Esophagus squamous epithelium (tissue), 5 donors: ENCODE data around the gene TANGO2. TPM values are rescaled to one million over a fixed set of nuclear protein-coding genes. Genes with fewer than 3 reads are reported as not detected.

Experiments
- DNase-seq: peaks from one replicate; lab custom pipeline; 2025; lab: John Stamatoyannopoulos, UW
- H3K27ac ChIP-seq, 4 donors: fragments of 200-600 bp; sonication (generic); one replicate each; pipeline ENCODE4 v1.5.1; 2016 to 2019; ENCODE audit warnings: mild to moderate bottlenecking in 1 of 4
- H3K27me3 ChIP-seq, 4 donors: fragments of 200-600 bp; sonication (generic); 1 replicate in 3 of 4; 2 replicates in 1 of 4; pipeline versions ENCODE4 v1.5.1 to v1.6.0; 2017 to 2021; ENCODE audit warnings: antibody characterized with exemption in 1 of 4
- H3K36me3 ChIP-seq, 3 donors: fragments of 200-600 bp; sonication (generic); one replicate each; pipeline ENCODE4 v1.5.1; 2016 to 2019
- H3K4me1 ChIP-seq, 3 donors: fragments of 200-600 bp; sonication (generic); one replicate each; pipeline ENCODE4 v1.5.1; 2017 to 2019
- H3K4me3 ChIP-seq, 4 donors: fragments of 200-600 bp; sonication (generic); 1 replicate in 3 of 4; 2 replicates in 1 of 4; pipeline ENCODE4 v1.5.1; 2016 to 2019; ENCODE audit warnings: mild to moderate bottlenecking in 2 of 4, moderate library complexity in 1 of 4
- H3K9me3 ChIP-seq, 3 donors: fragments of 200-600 bp; sonication (generic); one replicate each; pipeline ENCODE4 v1.5.1; 2016 to 2019
- POLR2A ChIP-seq, 4 donors: fragments of 450-650 bp; IDR thresholded peaks; one replicate each; pipeline ENCODE4 v1.6.1; 2017; ENCODE audit warnings: antibody characterized with exemption in 4 of 4, mild to moderate bottlenecking in 4 of 4, moderate library complexity in 3 of 4
- WGBS, 2 donors: methylation state at CpG; one replicate each; pipeline ENCODE4 v1.1.5; 2018; 5-methylcytosine and 5-hydroxymethylcytosine counted together
- intact Hi-C: fragments of 100-400 bp; cut with DNase I; formaldehyde crosslinking; loops from one replicate; pipeline ENCODE4 v1.15.0; 2022
- total RNA-seq, 4 donors: library from RNA; depleted of rRNA; stranded (reverse); fragments of >200 nt; gene quantifications; one replicate each; pipeline ENCODE4 v1.1.0, GENCODE V29; 2016
- TF ChIP-seq, protein P1 (sequence below), 6 experiments: fragments of 450-650 bp in 4 of 6; fragments of 200-600 bp in 2 of 6; sonication (generic) in 2 of 6; IDR thresholded peaks; one replicate each; pipeline ENCODE4 v1.5.1; 2016 to 2019; ENCODE audit warnings: antibody characterized with exemption in 6 of 6, mild to moderate bottlenecking in 4 of 6, moderate library complexity in 4 of 6
- donor health status: DM: yes; HTN: yes; CAD: no.

TANGO2 gene
- total RNA-seq, 4 donors from 2014 or later: 14.0 to 28.2 (median 17.6) TPM

GRCh38 chr22:19992481-19992911 lies 28.4 kb upstream of the TANGO2 start:
- Histone ChIP-seq H3K9me3 (no peaks in the 10 kb centered on the region), H3K4me3 (no peak overlapping the region), H3K27ac (peak overlapping the region in 1 of 4 donors; percentile 33), H3K4me1 (peaks cover 0 to 40% (median 12%) of the 10 kb centered on the region in 3 donors), H3K27me3 (no peaks in the 10 kb centered on the region), H3K36me3 (no peaks in the 10 kb centered on the region)
- DNase-seq: no peak
- TF ChIP-seq POLR2A (IDR thresholded peaks at IDR 0.05): no peak
- TF ChIP-seq, protein P1, sequence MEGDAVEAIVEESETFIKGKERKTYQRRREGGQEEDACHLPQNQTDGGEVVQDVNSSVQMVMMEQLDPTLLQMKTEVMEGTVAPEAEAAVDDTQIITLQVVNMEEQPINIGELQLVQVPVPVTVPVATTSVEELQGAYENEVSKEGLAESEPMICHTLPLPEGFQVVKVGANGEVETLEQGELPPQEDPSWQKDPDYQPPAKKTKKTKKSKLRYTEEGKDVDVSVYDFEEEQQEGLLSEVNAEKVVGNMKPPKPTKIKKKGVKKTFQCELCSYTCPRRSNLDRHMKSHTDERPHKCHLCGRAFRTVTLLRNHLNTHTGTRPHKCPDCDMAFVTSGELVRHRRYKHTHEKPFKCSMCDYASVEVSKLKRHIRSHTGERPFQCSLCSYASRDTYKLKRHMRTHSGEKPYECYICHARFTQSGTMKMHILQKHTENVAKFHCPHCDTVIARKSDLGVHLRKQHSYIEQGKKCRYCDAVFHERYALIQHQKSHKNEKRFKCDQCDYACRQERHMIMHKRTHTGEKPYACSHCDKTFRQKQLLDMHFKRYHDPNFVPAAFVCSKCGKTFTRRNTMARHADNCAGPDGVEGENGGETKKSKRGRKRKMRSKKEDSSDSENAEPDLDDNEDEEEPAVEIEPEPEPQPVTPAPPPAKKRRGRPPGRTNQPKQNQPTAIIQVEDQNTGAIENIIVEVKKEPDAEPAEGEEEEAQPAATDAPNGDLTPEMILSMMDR (IDR thresholded peaks at IDR 0.05): no peak
- intact Hi-C loops: no loop called here
- WGBS, 2 donors: 83% methylated on average over 3 of the region's 7 CpGs; no CpG with 5 or more reads in 1 of the 2 donors

DNA sequence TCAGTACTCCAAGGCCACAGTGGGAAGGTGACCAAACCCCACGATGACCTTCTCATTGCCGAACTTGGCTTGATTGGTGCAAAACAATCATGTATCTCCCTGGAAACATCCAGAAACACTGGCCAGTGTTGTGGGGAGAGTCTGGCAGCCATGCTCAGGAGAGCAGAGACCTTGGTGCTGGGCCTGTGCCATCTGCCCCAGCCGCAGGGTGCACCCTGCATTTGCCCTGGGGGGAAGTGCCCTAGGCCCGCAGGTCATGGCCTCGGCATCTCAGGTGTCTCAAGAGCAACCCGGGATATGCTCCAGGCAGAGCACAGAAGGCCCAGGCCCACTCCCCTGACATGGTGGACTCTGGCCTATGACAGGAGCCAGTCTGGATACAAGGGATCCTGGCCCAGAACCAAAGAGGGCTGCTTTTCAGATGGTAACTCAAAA lies 28.0 kb upstream of the TANGO2 start:
- WGBS, 2 donors: 67 to 75% methylated on average over 3 to 5 of the region's 6 CpGs
- intact Hi-C loops: no loop called here
- Histone ChIP-seq H3K9me3 (no peaks in the 10 kb centered on the region), H3K27me3 (no peaks in the 10 kb centered on the region), H3K36me3 (no peaks in the 10 kb centered on the region), H3K4me1 (peaks cover 0 to 36% (median 12%) of the 10 kb centered on the region in 3 donors), H3K27ac (peak overlapping the region in 1 of 4 donors; percentile 3), H3K4me3 (no peak overlapping the region)
- no peak for TF ChIP-seq POLR2A (IDR thresholded peaks at IDR 0.05)
- TF ChIP-seq, protein P1 (IDR thresholded peaks at IDR 0.05): no peak
- DNase-seq: no peak

DNA sequence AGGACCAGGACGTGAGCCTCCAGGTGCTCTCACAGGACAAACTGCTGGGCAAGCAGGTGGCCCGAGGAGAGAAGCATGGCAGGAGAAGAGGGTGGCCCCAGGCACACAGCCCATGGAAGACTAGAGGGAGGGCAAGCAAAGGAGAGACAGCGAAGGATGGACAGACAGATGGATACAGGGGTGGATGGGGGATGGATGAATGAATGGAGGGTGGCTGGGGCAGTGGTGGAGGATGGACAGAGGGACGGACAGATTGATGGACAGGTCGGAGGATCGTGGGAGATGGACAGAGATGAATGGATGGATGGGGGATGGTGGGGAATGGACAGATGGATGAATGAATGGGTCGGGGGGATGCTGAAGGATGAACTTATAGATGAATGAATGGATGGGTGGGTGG lies 27.0 kb upstream of the TANGO2 start:
- Histone ChIP-seq H3K36me3 (no peaks in the 10 kb centered on the region), H3K9me3 (no peaks in the 10 kb centered on the region), H3K4me3 (no peak overlapping the region), H3K27ac (no peak overlapping the region), H3K27me3 (no peaks in the 10 kb centered on the region), H3K4me1 (peaks cover 0 to 41% (median 14%) of the 10 kb centered on the region in 3 donors)
- TF ChIP-seq, protein P1 (IDR thresholded peaks at IDR 0.05): no peak
- TF ChIP-seq POLR2A (IDR thresholded peaks at IDR 0.05): no peak
- no peak for DNase-seq
- intact Hi-C loops: no loop called here
- WGBS, 2 donors: 81 to 89% methylated on average over 7 of the region's 7 CpGs

GRCh38 chr22:19994851-19995610 lies 25.9 kb upstream of the TANGO2 start:
- intact Hi-C loops: no loop called here
- WGBS, 2 donors: 70 to 75% methylated on average over 12 of the region's 12 CpGs
- peak overlapping the region in 2 of 4 donors; percentile 57 to 80 for H3K27ac ChIP-seq

More at GRCh38 chr22:19994851-19995610, 25.9 kb upstream of the TANGO2 start:
- no peak for DNase-seq
- Histone ChIP-seq H3K27me3 (no peaks in the 10 kb centered on the region), H3K36me3 (no peaks in the 10 kb centered on the region), H3K4me1 (peaks cover 0 to 45% (median 16%) of the 10 kb centered on the region in 3 donors), H3K9me3 (no peaks in the 10 kb centered on the region), H3K4me3 (no peak overlapping the region)
- TF ChIP-seq, protein P1 (IDR thresholded peaks at IDR 0.05): no peak
- no peak for TF ChIP-seq POLR2A (IDR thresholded peaks at IDR 0.05)
